CD4-positive, alpha-beta T cell (primary cell): ENCODE data around the gene NLE1. TPM values are rescaled to one million over a fixed set of nuclear protein-coding genes. Genes with fewer than 3 reads are reported as not detected.

Experiments
- ATAC-seq: fragments of 200-7000 bp; cut with Tn5 transposase; one replicate; pipeline ENCODE4 v1.10.0; 2022; ENCODE audit warnings: mild to moderate bottlenecking; ENCODE audit not compliant: poor library complexity
- CTCF ChIA-PET: fragments of 350-600 bp; sonication (Branson Sonifier 250); formaldehyde crosslinking; loops from one replicate; lab custom pipeline; 2021; ENCODE audit warnings: antibody characterized with exemption, inconsistent platforms; lab: Charles Lee
- POLR2A ChIA-PET: fragments of 350-600 bp; sonication (Branson Sonifier 250); formaldehyde crosslinking; loops from one replicate; lab custom pipeline; 2021; ENCODE audit warnings: antibody characterized with exemption, inconsistent platforms; lab: Charles Lee
- DNase-seq, 14 experiments: peaks; one replicate each; pipeline ENCODE4 v3.0.0-alpha.2; 2013 to 2020; ENCODE audit warnings: mixed read lengths in 2 of 14
- H3K27ac ChIP-seq, 2 donors: one replicate each; pipeline versions ENCODE4 v1.5.1 to v1.7.0; 2013; ENCODE audit warnings: low read length in 2 of 2, low read depth in 1 of 2, mild to moderate bottlenecking in 1 of 2
- H3K27me3 ChIP-seq, 2 experiments: 1 replicate in 1 of 2; 2 replicates in 1 of 2; pipeline versions ENCODE4 v1.6.1 to v1.7.0; 2013; ENCODE audit warnings: low read length in 2 of 2, control low read depth in 1 of 2, mild to moderate bottlenecking in 1 of 2, moderate library complexity in 1 of 2; ENCODE audit not compliant: insufficient read depth in 2 of 2, control insufficient read depth in 1 of 2
- H3K36me3 ChIP-seq: one replicate; pipeline ENCODE4 v1.6.1; 2013; ENCODE audit warnings: low read length, control low read depth; ENCODE audit not compliant: insufficient read depth
- H3K4me1 ChIP-seq: one replicate; pipeline ENCODE4 v1.6.1; 2013; ENCODE audit warnings: low read length, control low read depth; ENCODE audit not compliant: insufficient read depth
- H3K4me3 ChIP-seq: one replicate; pipeline ENCODE4 v1.5.1; 2013; ENCODE audit warnings: mild to moderate bottlenecking, low read length, moderate library complexity
- H3K9me3 ChIP-seq, 2 experiments: 1 replicate in 1 of 2; 2 replicates in 1 of 2; pipeline versions ENCODE4 v1.6.1 to v1.7.0; 2013; ENCODE audit warnings: low read length in 2 of 2, mild to moderate bottlenecking in 2 of 2, control low read depth in 1 of 2, moderate library complexity in 1 of 2; ENCODE audit not compliant: control insufficient read depth in 1 of 2, insufficient read depth in 1 of 2
- H3K27ac Mint-ChIP-seq: one replicate; pipeline ENCODE4 v1.8.0; 2020; ENCODE audit warnings: mixed read lengths
- H3K27me3 Mint-ChIP-seq: one replicate; pipeline ENCODE4 v1.8.0; 2021; ENCODE audit warnings: mixed read lengths
- H3K36me3 Mint-ChIP-seq: one replicate; pipeline ENCODE4 v1.8.0; 2021; ENCODE audit warnings: low read depth, mixed read lengths
- H3K4me1 Mint-ChIP-seq: one replicate; pipeline ENCODE4 v1.8.0; 2021; ENCODE audit warnings: low read depth, mixed read lengths
- H3K4me3 Mint-ChIP-seq: one replicate; pipeline ENCODE4 v1.8.0; 2020; ENCODE audit warnings: mild to moderate bottlenecking, mixed read lengths
- H3K9me3 Mint-ChIP-seq: one replicate; pipeline ENCODE4 v1.8.0; 2020; ENCODE audit warnings: mixed read lengths
- intact Hi-C, 2 experiments: fragments of 100-400 bp; cut with DNase I in 1 of 2; cut with micrococcal nuclease in 1 of 2; formaldehyde crosslinking; loops; one replicate each; pipeline versions ENCODE4 v1.15.1 to v1.9.0; 2023 to 2025; cut with DNase I, micrococcal nuclease
- total RNA-seq, 174 experiments: library from RNA in 2 of 174; stranded (reverse) in 2 of 174; gene quantifications; one replicate each; pipeline ENCODE4 v1.2.3 and lab custom pipeline; 2021 to 2026
- TF ChIP-seq, protein P1 (sequence below): fragments of 200-600 bp; IDR thresholded peaks from one replicate; pipeline ENCODE4 v1.8.0; 2022; ENCODE audit warnings: antibody characterized with exemption, mild to moderate bottlenecking

The NLE1 gene
- total RNA-seq, 2 experiments from 2014 or later: 8.9 to 9.5 TPM

DNA sequence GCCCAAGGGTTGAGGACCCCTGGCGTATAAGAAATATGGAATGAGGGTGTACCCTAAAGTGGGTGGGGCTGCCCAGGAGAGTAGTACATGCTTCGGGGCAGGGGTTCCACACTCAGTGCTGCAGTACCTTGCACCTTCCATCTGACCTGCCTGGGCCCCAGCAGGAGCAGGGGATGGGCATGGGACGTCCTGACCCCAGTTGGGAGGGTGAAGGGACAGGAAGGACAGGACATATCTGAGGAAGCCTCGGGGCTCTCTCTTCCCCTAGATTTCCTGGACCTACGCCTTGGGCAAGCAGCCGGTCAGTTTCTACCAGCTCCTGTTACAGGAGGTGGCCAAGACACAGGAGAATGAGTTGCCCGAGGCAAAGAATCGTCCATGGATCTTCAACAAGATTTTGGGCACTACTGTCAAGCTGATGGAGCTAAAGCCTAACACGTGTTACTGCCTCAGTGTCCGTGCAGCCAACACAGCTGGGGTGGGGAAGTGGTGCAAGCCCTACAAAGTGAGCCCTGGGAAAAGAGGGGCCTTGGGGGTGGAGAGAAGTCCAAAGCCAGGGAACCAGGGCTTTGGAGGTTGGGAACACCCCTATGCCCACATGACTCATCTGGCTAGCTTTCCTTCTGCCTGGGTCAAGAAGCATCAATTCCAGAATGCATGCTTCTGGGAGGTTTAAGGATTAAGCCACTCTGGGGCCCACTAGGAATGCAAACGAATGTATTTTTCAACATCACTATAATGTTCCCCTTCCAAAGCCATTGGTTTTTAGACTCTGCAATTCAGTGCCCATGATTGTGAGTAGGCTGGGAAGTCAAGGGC lies 12.7 kb downstream of the NLE1 start:
- Mint-ChIP-seq H3K4me3 (no peak overlapping the region), H3K36me3 (peaks cover 38% of the 10 kb centered on the region), H3K4me1 (no peaks in the 10 kb centered on the region), H3K27me3 (no peaks in the 10 kb centered on the region), H3K9me3 (no peaks in the 10 kb centered on the region), H3K27ac (no peak overlapping the region)
- no peak for DNase-seq
- Histone ChIP-seq H3K4me1 (no peaks in the 10 kb centered on the region), H3K36me3 (peaks cover 36% of the 10 kb centered on the region), H3K9me3 (no peaks in the 10 kb centered on the region), H3K27me3 (no peaks in the 10 kb centered on the region), H3K27ac (no peak overlapping the region), H3K4me3 (no peak overlapping the region)
- TF ChIP-seq, protein P1, sequence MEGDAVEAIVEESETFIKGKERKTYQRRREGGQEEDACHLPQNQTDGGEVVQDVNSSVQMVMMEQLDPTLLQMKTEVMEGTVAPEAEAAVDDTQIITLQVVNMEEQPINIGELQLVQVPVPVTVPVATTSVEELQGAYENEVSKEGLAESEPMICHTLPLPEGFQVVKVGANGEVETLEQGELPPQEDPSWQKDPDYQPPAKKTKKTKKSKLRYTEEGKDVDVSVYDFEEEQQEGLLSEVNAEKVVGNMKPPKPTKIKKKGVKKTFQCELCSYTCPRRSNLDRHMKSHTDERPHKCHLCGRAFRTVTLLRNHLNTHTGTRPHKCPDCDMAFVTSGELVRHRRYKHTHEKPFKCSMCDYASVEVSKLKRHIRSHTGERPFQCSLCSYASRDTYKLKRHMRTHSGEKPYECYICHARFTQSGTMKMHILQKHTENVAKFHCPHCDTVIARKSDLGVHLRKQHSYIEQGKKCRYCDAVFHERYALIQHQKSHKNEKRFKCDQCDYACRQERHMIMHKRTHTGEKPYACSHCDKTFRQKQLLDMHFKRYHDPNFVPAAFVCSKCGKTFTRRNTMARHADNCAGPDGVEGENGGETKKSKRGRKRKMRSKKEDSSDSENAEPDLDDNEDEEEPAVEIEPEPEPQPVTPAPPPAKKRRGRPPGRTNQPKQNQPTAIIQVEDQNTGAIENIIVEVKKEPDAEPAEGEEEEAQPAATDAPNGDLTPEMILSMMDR: no peak
- POLR2A ChIA-PET: no interaction called here
- intact Hi-C loops: no loop called here
- CTCF ChIA-PET: no interaction called here
- ATAC-seq: no peak

DNA sequence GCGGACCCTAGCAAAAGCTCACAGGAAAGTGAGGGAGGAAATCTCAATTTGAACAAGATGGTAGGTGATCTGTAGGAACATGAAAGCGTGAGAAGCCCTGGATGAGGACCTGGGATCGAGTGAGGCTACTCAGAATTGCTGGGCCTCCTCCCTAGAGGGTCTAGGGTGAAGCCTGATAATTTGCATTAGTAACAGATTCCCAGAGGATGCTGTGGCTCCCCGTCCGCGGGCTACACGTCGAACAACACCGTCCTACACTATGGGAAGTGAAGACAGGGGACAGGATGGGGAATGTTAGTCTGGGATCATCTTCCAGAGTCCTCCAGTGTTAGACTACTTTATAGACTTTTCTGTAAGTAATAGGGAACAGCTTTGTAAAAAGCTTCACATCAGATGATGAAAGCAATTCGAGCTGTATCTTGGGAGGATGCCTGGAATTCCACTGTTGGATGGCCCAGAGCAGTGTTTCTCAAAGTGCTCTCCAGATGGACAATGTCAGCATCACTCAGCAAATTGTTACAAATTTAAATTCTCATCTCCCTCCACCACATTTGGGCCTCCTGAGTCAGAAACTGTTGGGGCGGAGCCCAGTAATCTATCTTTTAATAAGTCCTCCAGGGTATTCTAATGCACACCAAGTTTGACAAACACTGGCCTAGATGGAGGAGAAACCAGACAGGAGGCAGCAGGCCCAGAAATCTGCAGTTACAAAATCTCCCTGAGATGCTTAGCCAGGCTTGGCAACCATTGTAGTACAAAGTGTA lies 14.2 kb downstream of the NLE1 start:
- Mint-ChIP-seq H3K4me3 (no peak overlapping the region), H3K27me3 (no peaks in the 10 kb centered on the region), H3K4me1 (no peaks in the 10 kb centered on the region), H3K27ac (no peak overlapping the region), H3K36me3 (peaks cover 24% of the 10 kb centered on the region), H3K9me3 (no peaks in the 10 kb centered on the region)
- no peaks in the 10 kb centered on the region for H3K4me1 ChIP-seq
- no peaks in the 10 kb centered on the region for H3K9me3 ChIP-seq
- ATAC-seq: no peak
- H3K4me3 ChIP-seq: no peak overlapping the region
- ChIA-PET POLR2A (no interaction called here), CTCF (no interaction called here)
- intact Hi-C loops: no loop called here
- H3K27ac ChIP-seq: no peak overlapping the region
- DNase-seq: no peak
- H3K27me3 ChIP-seq: no peaks in the 10 kb centered on the region
- TF ChIP-seq, protein P1: no peak
- H3K36me3 ChIP-seq: peaks cover 21% of the 10 kb centered on the region

DNA sequence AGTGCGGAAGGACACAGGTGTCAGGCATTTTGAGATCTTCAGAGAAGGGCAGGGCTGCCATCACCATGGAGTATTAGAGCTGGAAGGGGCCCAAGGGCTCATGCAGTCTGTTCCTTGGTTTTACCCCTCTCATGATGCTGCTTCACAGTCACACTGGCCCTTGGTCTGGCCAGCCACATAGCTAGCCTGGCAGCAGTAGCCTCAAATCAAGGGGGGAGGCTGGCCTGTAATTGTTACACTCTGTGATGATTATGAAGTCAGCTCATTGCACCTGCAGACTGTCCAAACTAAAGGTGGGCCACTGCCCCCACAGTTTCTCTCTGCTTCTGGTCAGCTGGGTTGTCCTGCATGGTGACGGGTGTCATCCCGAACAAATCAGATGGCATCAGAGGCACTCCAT lies 20.8 kb downstream of the NLE1 start, which contains the start of gene FNDC8:
Gene FNDC8 (plus strand): TSS at position 301 of the 400 bp plus-strand sequence. CDS start 79 bp downstream, at position 380.
- POLR2A ChIA-PET: no interaction called here

More for the DNA sequence above, 20.8 kb downstream of the NLE1 start, which contains the start of gene FNDC8:
- Mint-ChIP-seq H3K4me1 (peaks cover 30% of the 10 kb centered on the region), H3K36me3 (peaks cover 4% of the 10 kb centered on the region), H3K27ac (no peak within 1 kb of the TSS), H3K4me3 (peak within 1 kb of the TSS; percentile 67), H3K27me3 (no peaks in the 10 kb centered on the region), H3K9me3 (no peaks in the 10 kb centered on the region)
- Histone ChIP-seq H3K4me1 (peaks cover 34% of the 10 kb centered on the region), H3K4me3 (no peak within 1 kb of the TSS), H3K9me3 (no peaks in the 10 kb centered on the region), H3K36me3 (no peaks in the 10 kb centered on the region), H3K27me3 (no peaks in the 10 kb centered on the region), H3K27ac (no peak within 1 kb of the TSS)
- DNase-seq: no peak
- ATAC-seq: no peak
- TF ChIP-seq, protein P1: no peak
- CTCF ChIA-PET: interaction anchor here (0.6 kb wide), 1 partner anchor 683 kb away, joined by 4 read pairs; no protein-coding TSS in a partner anchor
- intact Hi-C loops: no loop called here
